ENCODE measurements around the gene DPF3.
"Not testable (repeated sequence)": the region's sequence is repeated elsewhere in the genome, so short reads cannot be mapped to it uniquely, and the experiment has no call there.

Gene DPF3

DNA sequence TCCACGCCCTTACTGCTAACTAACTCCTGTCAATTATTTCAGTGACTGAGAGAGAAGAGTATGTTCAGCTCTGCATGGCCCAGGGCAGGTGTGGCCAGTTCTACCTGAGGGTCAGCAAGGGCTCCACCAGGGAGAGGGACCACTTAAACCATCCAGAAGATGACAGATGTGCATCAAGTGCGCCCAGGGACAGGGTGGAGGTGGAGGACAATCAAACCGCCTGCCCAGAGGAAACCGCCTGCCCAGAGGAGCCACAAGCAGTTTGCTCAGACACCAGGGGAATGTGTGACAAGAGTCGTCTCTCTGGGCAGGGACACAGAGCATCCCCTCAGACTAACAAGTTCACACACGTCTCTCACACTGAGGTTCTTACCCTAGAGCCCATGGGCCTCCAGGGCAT, 14.5 kb downstream of the DPF3 start:
- no peak for DNase-seq

GRCh38 chr14:72878746-72879145, 15.2 kb downstream of the DPF3 start:
- no peak for DNase-seq

GRCh38 chr14:72876710-72877063, 17.2 kb downstream of the DPF3 start:
- peak in 1 of 14 donors; percentile 57 for DNase-seq

DNA sequence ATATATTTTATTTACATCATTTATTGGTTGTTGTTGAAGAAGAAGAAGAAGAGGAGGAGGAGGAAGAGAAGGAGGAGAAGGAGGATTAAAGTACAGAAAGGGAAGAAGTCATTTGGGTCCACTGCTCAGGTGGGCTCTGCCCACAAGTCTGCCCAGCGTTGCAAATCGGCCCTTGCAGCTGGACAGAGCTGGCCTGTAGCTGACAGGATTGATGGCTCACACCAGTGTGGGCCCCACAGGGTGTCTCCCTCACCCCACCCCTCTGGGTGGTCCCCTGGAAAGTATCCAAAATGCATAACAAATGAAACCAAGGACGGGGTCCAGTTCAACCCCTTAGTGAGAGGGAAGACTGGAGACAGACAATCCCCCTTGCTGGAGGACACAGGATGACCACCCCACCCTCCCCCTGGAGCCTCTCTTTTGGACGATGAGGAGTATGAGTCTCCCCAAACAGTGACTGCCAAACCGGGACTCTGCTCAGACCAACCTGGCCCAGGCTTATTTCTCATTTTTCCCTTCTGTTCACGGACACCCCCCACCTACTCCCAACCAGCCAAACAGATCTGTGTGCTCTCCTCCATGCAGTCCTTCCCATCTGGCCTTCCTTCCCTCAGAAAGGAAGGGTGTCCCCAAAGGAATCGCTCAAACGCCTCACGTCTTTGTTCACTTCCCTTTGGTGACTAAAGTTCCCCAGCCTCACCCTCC, 17.7 kb downstream of the DPF3 start:
- DNase-seq = peak in 1 of 14 donors; percentile 57

- not testable (repeated sequence) for DNase-seq
These were observed 23.0 kb downstream of the DPF3 start for GRCh38 chr14:72870878-72871277.

DNA sequence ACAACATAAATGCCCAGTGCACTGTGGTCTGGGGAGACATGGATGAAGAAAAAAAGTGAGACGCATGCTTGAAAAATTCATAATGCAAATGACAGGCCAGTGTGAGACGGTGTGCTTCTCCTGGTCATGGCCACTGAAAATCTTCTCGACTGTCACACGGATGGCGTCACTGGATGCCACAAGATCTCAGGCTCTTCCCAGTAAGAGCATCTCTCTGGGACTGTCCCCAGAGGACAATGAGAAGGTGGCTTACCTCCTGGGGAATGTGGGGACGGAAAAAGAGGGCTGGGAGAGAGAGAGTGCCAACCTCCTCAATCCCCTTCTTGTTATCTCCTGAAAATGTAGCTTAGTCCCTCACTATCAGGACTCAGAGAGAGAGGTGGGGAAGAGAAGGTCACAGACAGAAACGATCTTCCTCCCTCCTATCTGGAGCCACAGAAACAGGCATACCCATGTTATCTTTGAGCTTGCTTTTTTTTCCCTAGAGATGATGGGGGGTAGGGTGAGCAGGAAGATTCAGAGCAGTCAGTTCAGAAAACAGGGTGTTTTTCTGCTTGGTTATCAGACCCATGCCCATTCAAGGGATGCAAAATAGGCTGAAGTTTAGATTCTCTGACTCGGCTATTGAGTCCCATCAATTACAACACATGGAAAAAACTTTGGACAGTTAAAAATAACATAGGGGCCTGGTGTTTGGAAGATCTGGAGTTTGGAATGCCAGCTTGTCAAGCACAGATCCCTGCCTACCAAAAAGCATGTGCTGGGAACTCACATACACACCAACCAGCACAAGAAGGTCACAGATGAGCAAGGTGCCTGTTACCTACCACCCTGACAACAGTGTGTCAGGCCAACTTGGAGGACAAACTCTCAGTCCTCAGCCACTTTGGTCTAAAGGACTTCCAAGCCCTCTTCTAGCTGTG, 24.2 kb downstream of the DPF3 start:
- no peak for DNase-seq

GRCh38 chr14:72868500-72868899, 25.4 kb downstream of the DPF3 start:
- no peak for DNase-seq

DNA sequence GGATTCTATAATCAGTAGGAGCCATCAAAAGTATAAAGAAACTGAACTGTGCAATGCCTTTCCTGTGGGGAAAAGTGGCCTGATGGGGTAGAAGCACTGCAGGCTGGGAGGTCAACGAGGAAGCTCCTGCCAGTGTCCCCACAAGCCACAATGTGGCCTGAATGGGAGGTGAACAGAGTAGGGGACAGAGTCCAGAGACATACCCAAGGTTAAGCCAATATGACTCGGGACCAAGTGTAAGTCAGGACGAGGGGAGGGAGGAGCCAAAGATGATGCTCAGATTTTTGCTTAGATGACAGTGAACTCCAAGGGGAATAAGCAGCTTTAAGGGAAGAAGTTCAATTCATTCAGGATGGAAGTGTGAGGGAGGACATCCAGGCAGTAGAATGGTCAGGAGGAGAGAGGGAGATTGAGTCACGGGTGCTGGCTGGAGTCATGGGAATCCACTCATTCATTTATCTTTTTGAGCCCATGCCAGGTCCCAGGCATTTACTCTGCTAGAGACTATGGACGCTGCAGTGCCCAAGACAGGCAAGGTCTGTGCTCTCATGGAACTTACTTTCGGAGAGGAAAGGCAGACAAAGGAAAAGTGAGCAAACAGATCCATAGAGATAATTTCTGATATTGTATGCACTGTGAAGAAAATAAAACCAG, 29.1 kb downstream of the DPF3 start:
- no peak for DNase-seq

- DNase-seq = no peak
These were observed 30.5 kb downstream of the DPF3 start for GRCh38 chr14:72863216-72864006.

- no peak for DNase-seq
These were observed 37.2 kb downstream of the DPF3 start for GRCh38 chr14:72856530-72857266.

DNA sequence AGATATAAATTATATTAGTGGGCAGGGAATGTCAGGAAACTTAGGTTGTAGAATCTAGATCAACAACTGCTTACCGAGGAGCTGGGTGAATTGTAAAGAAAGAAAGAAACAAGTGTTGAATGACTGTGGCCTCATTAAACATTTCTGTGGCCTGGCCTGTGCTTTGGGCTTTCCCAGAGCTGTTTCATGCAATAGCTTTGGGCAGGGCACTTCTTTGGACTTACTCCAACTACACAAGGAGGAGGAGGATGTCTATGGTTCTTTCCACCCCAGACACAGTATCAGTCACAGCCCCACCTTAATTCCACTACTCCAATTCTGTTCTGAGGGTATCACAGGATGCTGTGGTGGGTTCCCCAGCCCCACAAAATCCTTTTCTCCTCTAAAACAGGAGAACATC, 38.0 kb downstream of the DPF3 start:
- DNase-seq = no peak

- no peak for DNase-seq
These were observed 41.7 kb downstream of the DPF3 start for GRCh38 chr14:72852194-72852593.

DNA sequence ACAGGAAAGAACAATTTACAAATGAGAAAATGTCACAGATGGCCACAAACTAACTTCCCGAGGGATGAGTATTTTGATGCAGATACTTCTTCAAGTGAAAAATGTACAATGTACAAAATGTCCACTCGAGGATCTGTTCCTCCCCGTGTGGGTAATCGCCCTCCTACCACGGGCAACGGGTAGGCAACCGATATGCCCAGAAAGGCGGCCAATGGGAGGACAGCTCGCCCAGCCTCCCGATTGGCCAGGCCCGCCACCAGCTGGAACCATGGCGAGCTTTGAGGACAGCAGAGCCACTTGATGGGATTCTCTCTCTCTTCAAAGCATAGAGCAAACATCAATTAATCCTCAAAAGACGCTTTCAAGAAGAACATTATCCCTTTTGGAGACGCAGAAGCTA, 42.3 kb downstream of the DPF3 start:
- DNase-seq = peak in 1 of 14 donors; percentile 15

- DNase-seq = no peak
These were observed 43.5 kb downstream of the DPF3 start for GRCh38 chr14:72850360-72850759.

- no peak for DNase-seq
These were observed 44.7 kb downstream of the DPF3 start for GRCh38 chr14:72849222-72849621.

- no peak for DNase-seq
These were observed 46.2 kb downstream of the DPF3 start for GRCh38 chr14:72847721-72848120.

GRCh38 chr14:72845683-72846082, 48.2 kb downstream of the DPF3 start:
- no peak for DNase-seq

- DNase-seq = no peak
These were observed 48.7 kb downstream of the DPF3 start for GRCh38 chr14:72845196-72845595.

DNA sequence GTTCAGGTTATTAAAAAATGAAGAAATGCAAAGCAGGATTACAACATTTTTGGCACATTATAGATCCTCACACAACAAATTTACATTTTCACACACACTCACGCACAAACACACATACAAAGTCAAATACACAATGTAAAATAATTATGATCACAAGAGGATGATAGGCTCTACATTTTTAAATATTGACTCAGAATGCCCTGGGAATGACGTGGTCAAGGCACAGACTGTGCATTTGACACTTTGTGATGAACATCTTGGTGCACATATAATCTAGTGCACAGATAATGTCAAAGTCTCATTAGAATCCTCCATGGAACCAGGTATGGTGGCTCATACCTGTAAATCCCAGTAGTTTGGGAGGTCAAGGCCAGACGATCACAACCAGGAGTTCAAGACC, 49.4 kb downstream of the DPF3 start:
- DNase-seq = no peak

- DNase-seq = no peak
These were observed 53.9 kb downstream of the DPF3 start for GRCh38 chr14:72839753-72840607.

- DNase-seq = no peak
These were observed 54.5 kb downstream of the DPF3 start for GRCh38 chr14:72839351-72839750.

All from C1 segment of cervical spinal cord (tissue), 14 donors.